ENCODE data around the gene PRMT3. TPM values are rescaled to one million over a fixed set of nuclear protein-coding genes. Genes with fewer than 3 reads are reported as not detected.
"Not testable (repeated sequence)": the region's sequence is repeated elsewhere in the genome, so short reads cannot be mapped to it uniquely, and the experiment has no call there.

Gene PRMT3
- polyA plus RNA-seq, 3 donors: 17.6 to 18.5 (median 17.8) TPM

DNA sequence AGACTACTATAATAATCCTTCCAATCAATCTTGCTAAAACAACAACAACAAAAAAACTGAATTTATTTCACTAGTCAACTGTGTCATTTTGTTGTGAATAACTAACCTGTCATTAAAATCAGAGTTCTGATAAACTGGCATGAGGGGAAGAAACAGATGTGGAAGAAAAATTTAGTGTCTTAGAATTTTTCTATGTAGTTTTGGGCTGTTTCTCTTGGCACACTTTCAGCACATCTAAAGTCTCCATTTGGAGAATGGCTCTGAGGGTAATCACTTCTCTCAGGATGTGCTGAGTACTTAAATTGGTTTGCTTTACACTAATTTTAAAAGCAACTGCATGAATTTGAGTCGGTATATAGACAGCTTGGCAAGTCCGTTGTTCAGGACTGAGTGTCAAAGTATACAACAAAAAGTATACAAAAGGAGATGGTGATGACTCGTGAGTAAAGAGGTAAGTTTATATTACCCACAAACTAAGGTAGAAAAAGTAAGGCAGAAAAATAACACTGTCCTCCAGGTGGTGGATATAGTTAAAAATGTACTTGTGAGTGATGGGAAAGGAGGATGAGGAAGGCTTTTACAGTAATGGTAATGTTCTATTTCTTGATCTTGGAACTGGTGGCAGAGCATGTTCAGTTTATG, 13.8 kb upstream of the PRMT3 start:
- DNase-seq (ENCODE audit: low read depth in 3 of 3, low spot score in 2 of 3): no peak

DNA sequence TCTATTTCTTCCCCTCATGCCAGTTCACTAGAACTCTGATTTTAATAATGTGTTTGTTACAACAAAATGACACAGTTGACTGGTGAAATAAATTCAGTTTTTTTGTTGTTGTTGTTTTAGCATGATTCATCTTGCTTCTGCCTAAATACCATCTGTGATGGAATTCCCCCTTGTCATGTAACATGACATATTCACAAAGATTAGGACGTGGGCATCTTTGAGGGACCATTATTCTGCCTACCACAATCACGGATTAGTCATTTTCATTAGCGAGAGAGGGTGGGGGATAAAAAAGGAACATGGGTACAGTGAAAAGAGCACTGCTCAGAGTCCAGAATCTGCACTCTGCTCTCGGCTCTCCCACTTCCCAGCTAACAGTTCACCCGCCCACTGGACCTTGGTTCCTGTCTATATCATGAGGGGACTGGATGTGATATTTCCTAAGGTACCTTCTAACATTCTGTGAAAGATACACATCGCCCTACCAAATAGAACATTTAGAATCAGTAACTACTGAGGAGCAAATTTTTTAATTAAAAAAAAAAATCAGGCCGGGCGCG, 12.7 kb upstream of the PRMT3 start:
- no peak for DNase-seq (ENCODE audit: low read depth in 3 of 3, low spot score in 2 of 3)

DNA sequence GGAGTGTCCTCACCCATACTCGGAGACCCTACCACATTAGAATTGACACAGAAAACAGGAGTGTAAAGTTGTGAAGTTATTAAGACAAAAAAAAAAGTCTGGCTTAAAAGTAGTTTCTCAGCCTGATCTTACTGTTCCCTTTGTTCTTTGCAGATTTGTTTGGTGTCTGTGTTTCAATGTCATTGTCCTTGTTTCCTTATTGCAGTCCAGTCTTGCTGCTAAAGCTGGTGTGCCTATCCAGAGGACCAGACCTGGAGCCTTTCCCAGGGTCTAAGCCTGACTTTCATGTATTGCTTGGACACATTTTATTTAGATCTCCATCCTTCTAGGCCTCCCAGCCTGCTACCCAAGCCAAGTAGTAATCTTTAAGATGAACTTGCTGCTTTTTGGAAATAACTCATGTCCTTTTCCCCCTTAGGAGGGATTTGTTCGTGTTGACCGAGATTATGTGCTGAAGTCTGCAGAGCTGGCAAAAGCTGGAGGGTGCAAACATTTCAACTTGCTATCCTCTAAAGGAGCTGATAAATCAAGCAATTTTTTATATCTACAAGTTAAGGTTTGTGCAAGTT, 11.3 kb upstream of the PRMT3 start:
- DNase-seq (ENCODE audit: low read depth in 3 of 3, low spot score in 2 of 3): no peak

DNA sequence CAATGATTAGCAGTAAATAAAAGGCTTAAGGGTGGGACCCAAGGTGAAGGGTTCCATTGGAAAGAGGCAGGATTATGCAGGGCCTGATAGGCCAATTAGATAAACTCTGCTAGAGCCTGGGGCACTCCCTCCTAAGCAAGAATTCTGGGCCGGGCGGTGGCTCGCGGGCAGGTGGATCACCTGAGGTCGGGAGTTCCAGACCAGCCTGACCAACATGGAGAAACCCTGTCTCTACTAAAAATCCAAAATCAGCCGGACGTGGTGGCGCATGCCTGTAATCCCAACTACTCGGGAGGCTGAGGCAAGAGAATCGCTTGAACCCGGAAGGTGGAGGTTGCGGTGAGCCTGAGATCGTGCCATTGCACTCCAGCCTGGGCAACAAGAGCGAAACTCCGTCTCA, 1.5 kb upstream of the PRMT3 start:
- DNase-seq (ENCODE audit: low read depth in 3 of 3, low spot score in 2 of 3): not testable (repeated sequence)

GRCh38 chr11:20388096-20389055, 860 bp downstream of the PRMT3 start:
- DNase-seq (ENCODE audit: low read depth in 3 of 3, low spot score in 2 of 3): peak in 1 of 3 donors; percentile 17

- DNase-seq (ENCODE audit: low read depth in 3 of 3, low spot score in 2 of 3): peak; percentile 29 to 62 (median 60)
Observed at GRCh38 chr11:20397281-20397680, 9.8 kb downstream of the PRMT3 start.

DNA sequence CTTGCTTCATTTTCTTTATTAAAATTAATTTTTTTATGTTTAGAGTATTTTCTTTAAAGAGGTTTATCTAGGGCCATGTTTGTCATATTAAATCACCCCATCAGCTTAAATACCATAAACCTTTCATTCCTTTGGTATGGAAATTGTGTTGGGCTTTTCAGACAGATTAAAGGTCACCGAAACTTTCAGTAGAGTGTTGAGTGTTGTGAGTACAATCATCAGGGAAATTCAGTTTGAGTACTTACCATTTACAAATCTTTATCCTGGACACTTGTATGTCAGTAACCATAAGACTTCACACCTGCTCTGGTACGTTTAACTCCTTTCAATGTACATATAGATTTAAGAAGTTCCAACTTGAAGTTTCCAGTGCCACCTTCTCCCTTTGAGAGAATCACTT, 12.0 kb downstream of the PRMT3 start:
- DNase-seq (ENCODE audit: low read depth in 3 of 3, low spot score in 2 of 3): no peak

GRCh38 chr11:20403059-20403458, 15.5 kb downstream of the PRMT3 start:
- DNase-seq (ENCODE audit: low read depth in 3 of 3, low spot score in 2 of 3): no peak

GRCh38 chr11:20406484-20406883, 19.0 kb downstream of the PRMT3 start:
- DNase-seq (ENCODE audit: low read depth in 3 of 3, low spot score in 2 of 3): no peak

DNA sequence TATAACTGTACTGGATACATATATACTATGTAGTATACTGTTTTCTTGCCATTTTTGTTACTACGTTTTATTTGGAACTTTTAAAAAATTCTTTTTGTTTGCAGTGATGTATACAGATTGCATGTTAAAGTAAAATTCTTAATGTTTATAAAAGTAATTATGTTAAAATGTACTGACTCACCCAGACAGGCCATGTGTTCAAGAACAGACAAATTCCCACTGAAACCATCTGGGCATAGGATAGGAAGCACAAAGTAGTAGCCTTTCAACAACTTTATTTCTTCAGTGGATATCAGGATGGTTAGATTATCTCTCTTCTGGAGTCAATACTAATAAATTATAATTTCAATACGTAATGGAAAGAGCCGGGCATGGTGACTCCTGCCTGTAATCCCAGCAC, 19.8 kb downstream of the PRMT3 start:
- DNase-seq (ENCODE audit: low read depth in 3 of 3, low spot score in 2 of 3): no peak

DNA sequence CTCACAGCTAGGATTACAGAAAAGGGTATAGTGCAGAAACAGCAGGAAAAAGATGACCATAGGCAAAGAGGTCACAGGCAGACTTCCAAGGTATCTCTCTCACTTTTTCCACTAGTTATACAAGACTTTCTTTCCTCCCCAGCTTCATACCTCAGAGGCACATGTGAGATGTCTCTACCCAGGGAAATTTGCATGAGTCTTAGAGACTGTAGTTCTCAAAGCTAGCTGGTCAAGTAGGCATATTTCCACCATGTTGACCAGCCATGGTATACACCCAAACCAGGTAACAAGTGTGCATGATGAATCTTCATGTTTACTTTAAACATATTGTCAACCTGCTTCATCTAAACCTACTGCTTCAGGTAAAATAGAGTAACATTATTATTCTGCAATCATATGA, 27.9 kb downstream of the PRMT3 start:
- DNase-seq (ENCODE audit: low read depth in 3 of 3, low spot score in 2 of 3): no peak

- no peak for DNase-seq (ENCODE audit: low read depth in 3 of 3, low spot score in 2 of 3)
Observed at GRCh38 chr11:20417771-20418170, 30.3 kb downstream of the PRMT3 start.

GRCh38 chr11:20421946-20422345, 34.4 kb downstream of the PRMT3 start:
- no peak for DNase-seq (ENCODE audit: low read depth in 3 of 3, low spot score in 2 of 3)

DNA sequence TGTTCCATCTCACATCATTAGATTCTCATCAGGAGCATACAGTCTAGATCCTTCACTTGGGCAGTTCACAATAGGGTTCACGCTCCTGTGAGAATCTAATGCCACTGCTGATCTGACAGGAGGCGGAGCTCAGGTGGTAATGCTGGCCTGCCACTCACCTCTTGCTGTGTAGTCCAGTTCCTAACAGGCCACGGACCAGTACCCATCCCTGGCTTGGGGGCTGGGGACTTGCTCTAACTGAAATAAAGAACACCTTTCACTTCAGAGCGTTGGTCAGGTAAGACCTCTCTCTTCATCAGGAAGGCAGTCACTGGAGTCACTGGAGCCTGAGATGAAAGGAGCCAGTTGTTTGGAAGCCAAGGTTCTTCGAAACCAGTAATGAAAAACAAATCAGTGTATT, 41.7 kb downstream of the PRMT3 start:
- no peak for DNase-seq (ENCODE audit: low read depth in 3 of 3, low spot score in 2 of 3)

GRCh38 chr11:20438637-20439036, 51.1 kb downstream of the PRMT3 start:
- DNase-seq (ENCODE audit: low read depth in 3 of 3, low spot score in 2 of 3): no peak

DNA sequence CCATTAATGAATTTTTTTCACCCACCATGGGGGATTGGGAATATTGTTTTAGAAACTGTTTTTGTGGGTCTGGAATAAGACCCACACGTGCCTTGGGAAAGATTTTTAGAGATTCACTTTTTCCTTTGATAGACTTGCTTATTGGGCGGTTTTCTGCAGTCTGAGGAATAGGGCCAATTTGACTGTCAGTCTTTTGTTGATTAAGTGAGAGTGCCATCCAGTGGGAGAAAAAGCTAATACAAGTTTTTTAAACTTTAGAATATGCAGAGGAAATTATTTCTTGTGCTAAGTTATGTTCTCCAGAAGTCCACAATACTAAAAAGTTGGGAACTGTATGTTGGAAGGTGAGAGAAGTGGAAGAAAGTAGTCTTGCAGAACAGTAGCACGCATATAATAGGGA, 56.1 kb downstream of the PRMT3 start:
- no peak for DNase-seq (ENCODE audit: low read depth in 3 of 3, low spot score in 2 of 3)

GRCh38 chr11:20444535-20444934, 57.0 kb downstream of the PRMT3 start:
- no peak for DNase-seq (ENCODE audit: low read depth in 3 of 3, low spot score in 2 of 3)

DNA sequence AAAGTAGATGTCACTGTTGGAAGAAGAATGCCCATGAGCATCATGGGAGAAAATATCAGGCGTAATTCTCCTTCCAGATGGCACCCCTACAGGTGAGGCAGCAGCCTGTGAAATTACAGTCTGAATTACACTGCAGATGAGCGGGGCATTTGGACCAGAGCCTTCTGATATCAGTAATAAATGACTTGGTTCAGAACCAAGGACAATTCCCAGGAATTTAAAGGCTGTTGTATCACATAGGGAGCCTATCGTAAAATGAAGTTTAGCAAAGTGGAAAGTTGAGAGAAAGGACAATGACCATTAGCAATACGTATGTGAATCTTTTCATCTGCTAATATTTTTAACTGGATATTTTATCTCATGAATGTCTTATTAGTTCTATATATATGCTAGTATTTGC, 61.3 kb downstream of the PRMT3 start:
- DNase-seq (ENCODE audit: low read depth in 3 of 3, low spot score in 2 of 3): no peak

- no peak for DNase-seq (ENCODE audit: low read depth in 3 of 3, low spot score in 2 of 3)
Observed at GRCh38 chr11:20450829-20451228, 63.3 kb downstream of the PRMT3 start.

GRCh38 chr11:20451568-20451967, 64.1 kb downstream of the PRMT3 start:
- DNase-seq (ENCODE audit: low read depth in 3 of 3, low spot score in 2 of 3): no peak

DNA sequence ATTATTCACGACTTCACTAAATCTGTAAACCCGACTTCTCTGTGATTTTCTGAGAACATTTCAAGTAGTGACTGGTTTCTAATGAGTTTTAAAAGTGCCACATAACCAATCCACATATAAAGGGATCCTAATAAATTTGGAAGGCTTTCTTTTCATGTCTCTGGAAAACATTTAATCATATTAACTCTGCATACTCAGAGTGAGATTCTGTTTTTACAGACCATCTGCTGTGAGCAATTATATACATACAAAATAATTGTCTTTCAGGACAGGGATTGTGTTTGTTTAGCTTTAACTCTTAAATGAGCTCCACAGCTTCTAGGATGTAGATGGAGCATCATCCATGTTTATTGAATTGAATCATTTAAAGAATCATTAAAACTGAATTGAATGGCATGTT, 65.1 kb downstream of the PRMT3 start:
- no peak for DNase-seq (ENCODE audit: low read depth in 3 of 3, low spot score in 2 of 3)
